A673 (cell line): Measurements from ENCODE around the gene ARFRP1. TPM values are rescaled to one million over a fixed set of nuclear protein-coding genes. Genes with fewer than 3 reads are reported as not detected.

Source experiments
- BruUV-seq: library from RNA; stranded (reverse); fragments of 400-500 nt; replicated peaks from 2 replicates; lab custom pipeline; 2021; lab: Mats Ljungman, UMichigan
- CTCF ChIA-PET: fragments of 300-600 bp; sonication (Branson Sonifier 250); formaldehyde crosslinking; loops from one replicate; lab custom pipeline; 2022; ENCODE audit warnings: antibody characterized with exemption; lab: Charles Lee
- POLR2A ChIA-PET: fragments of 300-600 bp; sonication (Branson Sonifier 250); formaldehyde crosslinking; loops from one replicate; lab custom pipeline; 2022; ENCODE audit warnings: antibody characterized with exemption; ENCODE audit not compliant: low non-redundant PET; lab: Charles Lee
- DNase-seq: peaks from one replicate; pipeline ENCODE4 v3.0.0-alpha.2; 2015; ENCODE audit warnings: low spot score
- H3K27ac ChIP-seq: fragments of 200-600 bp; sonication (generic); 2 replicates; pipeline ENCODE4 v1.5.1; 2016; ENCODE audit warnings: mixed run types, low read depth, mild to moderate bottlenecking, mixed read lengths, antibody characterized with exemption, low read length; ENCODE audit not compliant: poor library complexity, severe bottlenecking
- H3K27me3 ChIP-seq: fragments of 200-600 bp; sonication (generic); replicated peaks from 2 replicates; pipeline ENCODE4 v1.6.1; 2017; ENCODE audit warnings: mixed run types, low read depth, mild to moderate bottlenecking, mixed read lengths, antibody characterized with exemption, low read length; ENCODE audit not compliant: insufficient read depth, poor library complexity
- H3K36me3 ChIP-seq: fragments of 200-600 bp; sonication (generic); 2 replicates; pipeline ENCODE4 v1.6.1; 2016; ENCODE audit warnings: mixed run types, mild to moderate bottlenecking, mixed read lengths, antibody characterized with exemption, low read length; ENCODE audit not compliant: insufficient read depth, poor library complexity, severe bottlenecking
- H3K4me1 ChIP-seq: fragments of 200-600 bp; sonication (generic); 2 replicates; pipeline ENCODE4 v1.6.1; 2017; ENCODE audit warnings: mixed run types, mild to moderate bottlenecking, mixed read lengths, antibody characterized with exemption, low read length; ENCODE audit not compliant: insufficient read depth, poor library complexity, severe bottlenecking
- H3K4me3 ChIP-seq: fragments of 200-600 bp; sonication (generic); 2 replicates; pipeline ENCODE4 v1.5.1; 2016; ENCODE audit warnings: low read depth, mixed run types, mild to moderate bottlenecking, mixed read lengths, low read length; ENCODE audit not compliant: poor library complexity, severe bottlenecking
- H3K9me3 ChIP-seq: fragments of 200-600 bp; sonication (generic); 2 replicates; pipeline ENCODE4 v1.6.1; 2016; ENCODE audit warnings: mixed run types, low read depth, mild to moderate bottlenecking, mixed read lengths, antibody characterized with exemption, low read length; ENCODE audit not compliant: poor library complexity, severe bottlenecking
- CTCF ChIP-seq: fragments of 300-800, 200-600 bp; sonication (generic); conservative IDR thresholded peaks from 2 replicates; pipeline ENCODE4 v1.5.1; 2017; ENCODE audit warnings: low read depth, mild to moderate bottlenecking, antibody characterized with exemption, low read length, moderate library complexity, mixed read lengths
- EZH2 ChIP-seq: fragments of 200-600 bp; sonication (generic); IDR thresholded peaks from 2 replicates; pipeline ENCODE4 v1.6.1; 2017; ENCODE audit warnings: borderline replicate concordance, low read depth, mild to moderate bottlenecking, mixed read lengths, antibody characterized with exemption, low read length; ENCODE audit not compliant: poor library complexity, severe bottlenecking
- intact Hi-C: fragments of 100-400 bp; cut with micrococcal nuclease; formaldehyde crosslinking; loops from one replicate; pipeline ENCODE4 v1.10.0; 2022; ENCODE audit not compliant: unreplicated experiment
- total RNA-seq: library from RNA; stranded (reverse); gene quantifications from 2 replicates; pipeline ENCODE4 v1.2.3, GENCODE V29; 2021

Gene ARFRP1
- total RNA-seq, 1 experiment from 2014 or later = 41.1 TPM

GRCh38 chr20:63743210-63743970 is 35.6 kb upstream of the ARFRP1 start:
- Histone ChIP-seq H3K4me3 (no peak overlapping the region), H3K4me1 (peaks cover 16% of the 10 kb centered on the region), H3K36me3 (peaks cover 24% of the 10 kb centered on the region), H3K27me3 (no peaks in the 10 kb centered on the region), H3K9me3 (no peaks in the 10 kb centered on the region), H3K27ac (peak overlapping the region; percentile 23)
- TSS peak; percentile 41 for BruUV-seq
- DNase-seq = no peak
- intact Hi-C loops = no loop called here
- ChIA-PET CTCF (no interaction called here), POLR2A (interaction anchor here (0.6 kb wide), 1 partner anchor 123 kb away, joined by 20 read pairs; no protein-coding TSS in a partner anchor)
- no peak for TF ChIP-seq CTCF

GRCh38 chr20:63742381-63743024 is 34.7 kb upstream of the ARFRP1 start:
- ChIA-PET POLR2A (no interaction called here), CTCF (no interaction called here)
- H3K4me1 ChIP-seq = peaks cover 16% of the 10 kb centered on the region
- H3K27ac ChIP-seq = no peak overlapping the region
- H3K36me3 ChIP-seq = peaks cover 24% of the 10 kb centered on the region
- H3K9me3 ChIP-seq = no peaks in the 10 kb centered on the region
- no peak for DNase-seq
- no peak for TF ChIP-seq CTCF
- no peak overlapping the region for H3K4me3 ChIP-seq
- no TSS peak for BruUV-seq
- no peaks in the 10 kb centered on the region for H3K27me3 ChIP-seq
- intact Hi-C loops = no loop called here

GRCh38 chr20:63741676-63742380 is 34.1 kb upstream of the ARFRP1 start:
- DNase-seq = no peak
- ChIA-PET POLR2A (no interaction called here), CTCF (no interaction called here)
- H3K36me3 ChIP-seq = peaks cover 24% of the 10 kb centered on the region
- H3K27ac ChIP-seq = peak overlapping the region; percentile 88
- H3K4me3 ChIP-seq = peak overlapping the region; percentile 78
- H3K27me3 ChIP-seq = no peaks in the 10 kb centered on the region
- intact Hi-C loops = no loop called here
- peaks cover 16% of the 10 kb centered on the region for H3K4me1 ChIP-seq
- no peaks in the 10 kb centered on the region for H3K9me3 ChIP-seq
- no peak for TF ChIP-seq CTCF
- TF ChIP-seq EZH2 = no peak
- BruUV-seq = no TSS peak
